NK-92 treated with Interleukin-12 subunit alpha and Interleukin-12 subunit beta, amount 100 ng/mL, for 24 hours (cell line): ENCODE measurements around the gene LTBP4.

ENCODE experiments used
- DNase-seq: peaks from one replicate; lab custom pipeline; 2025; lab: John Stamatoyannopoulos, UW

LTBP4 gene

DNA sequence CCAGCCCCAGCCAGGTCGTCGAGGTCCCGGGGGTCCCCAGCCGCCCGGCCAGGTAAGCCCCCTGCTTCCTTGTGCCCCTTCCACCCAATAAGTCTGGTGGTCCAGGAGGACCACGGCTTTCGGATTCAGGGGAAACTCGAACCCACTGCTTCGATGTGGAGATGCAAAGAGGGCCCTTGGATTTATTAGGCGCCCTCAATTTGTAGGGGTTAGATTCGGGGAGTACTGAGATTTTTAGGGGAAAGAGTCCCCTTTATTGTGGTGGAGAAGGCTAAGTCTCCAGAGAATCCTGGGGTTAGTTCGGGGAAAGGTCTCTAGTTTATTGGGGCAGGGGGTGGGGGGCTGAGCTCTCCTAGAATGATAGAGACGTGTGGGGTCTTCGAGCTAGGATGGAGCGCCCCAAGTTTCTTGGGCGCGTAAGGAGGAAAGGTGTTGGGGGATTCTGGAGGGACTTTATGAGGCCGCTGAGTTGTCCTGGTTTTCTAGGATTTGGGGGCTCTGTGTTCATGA is 3.8 kb upstream of the LTBP4 start:
- DNase-seq = no peak

DNA sequence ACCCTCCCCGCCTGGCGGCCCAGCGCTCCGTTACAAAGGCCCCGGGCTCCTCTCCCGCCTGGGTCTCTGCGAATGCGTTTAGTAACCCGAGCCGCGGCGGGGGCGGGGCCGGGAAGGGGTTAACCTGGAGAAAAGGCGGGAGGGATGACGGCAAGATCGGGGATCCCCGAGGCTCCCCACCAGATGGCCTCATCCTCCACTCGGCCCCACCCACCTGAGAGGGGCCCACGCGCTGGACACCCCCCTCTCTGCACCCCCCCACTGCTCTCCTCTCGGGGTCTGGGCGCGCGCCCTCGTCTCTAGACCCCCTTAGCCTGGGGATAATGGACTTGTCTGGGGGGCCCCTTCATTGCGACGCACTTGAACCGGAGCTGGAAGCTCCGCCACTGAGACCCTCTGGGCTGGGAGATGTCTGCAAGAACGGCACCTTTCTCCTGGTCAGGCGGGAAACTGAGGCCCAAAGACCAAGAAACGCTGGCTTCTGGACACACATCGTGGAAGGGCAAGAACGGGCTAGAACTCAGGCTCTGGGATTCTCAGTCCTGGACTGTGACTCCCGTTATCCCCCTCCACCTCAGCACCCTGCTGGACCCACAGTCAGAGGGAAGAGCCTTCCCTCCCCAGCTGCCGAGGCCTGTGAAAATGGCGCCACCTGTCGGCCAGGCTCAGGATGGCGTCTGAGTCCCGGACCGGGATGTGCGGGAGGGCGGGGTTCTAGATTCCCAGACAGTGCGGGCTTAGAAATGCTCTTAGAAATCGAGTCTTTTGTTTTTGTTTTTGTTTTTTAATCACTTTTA is 2.9 kb upstream of the LTBP4 start:
- peak; percentile 48 for DNase-seq

DNA sequence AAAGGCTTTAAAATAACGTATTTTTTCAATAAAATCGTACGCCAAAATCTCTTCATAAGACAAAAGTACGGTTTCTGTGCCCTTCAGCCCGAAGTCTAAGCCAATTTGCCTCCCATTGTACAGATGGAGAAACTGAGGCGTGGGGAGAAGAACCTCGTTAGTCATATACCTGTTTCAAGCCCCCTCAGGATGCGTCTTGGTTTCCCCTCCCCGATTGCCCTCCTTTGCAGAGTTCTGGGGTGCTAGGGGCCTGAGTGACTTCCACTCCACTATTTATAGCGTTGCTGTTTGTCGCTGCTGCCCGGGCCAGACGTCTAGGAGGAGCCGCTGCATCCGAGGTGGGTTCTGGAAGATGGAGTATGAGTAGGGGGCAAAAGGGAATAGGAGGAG is 2.3 kb upstream of the LTBP4 start:
- no peak for DNase-seq

DNA sequence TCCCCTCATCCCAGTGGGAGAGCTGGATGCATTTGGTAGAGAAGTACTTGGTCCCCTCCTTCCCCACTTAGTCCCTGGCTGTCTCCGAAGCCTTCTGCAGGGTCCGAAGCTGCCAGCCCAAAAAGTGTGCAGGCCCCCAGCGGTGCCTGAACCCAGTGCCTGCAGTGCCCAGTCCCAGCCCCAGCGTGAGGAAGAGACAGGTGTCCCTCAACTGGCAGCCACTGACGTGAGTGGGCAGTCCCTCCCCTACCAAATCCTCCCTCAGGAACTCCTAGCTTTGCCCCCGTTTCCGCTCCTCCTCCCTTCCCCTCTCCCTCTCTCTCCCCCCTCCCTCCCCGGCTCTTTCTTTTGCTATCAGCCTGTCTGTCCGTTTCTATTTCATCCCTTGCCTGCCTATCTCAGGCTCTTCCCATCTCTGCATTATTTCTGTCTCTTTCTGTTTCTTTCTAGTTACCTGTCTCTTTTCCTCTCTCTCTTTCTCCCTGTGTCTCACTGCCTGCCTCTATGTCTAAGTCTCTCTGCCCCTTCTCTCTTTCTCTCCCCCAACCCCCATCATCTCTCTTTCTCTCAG is 1.8 kb upstream of the LTBP4 start:
- no peak for DNase-seq

DNA sequence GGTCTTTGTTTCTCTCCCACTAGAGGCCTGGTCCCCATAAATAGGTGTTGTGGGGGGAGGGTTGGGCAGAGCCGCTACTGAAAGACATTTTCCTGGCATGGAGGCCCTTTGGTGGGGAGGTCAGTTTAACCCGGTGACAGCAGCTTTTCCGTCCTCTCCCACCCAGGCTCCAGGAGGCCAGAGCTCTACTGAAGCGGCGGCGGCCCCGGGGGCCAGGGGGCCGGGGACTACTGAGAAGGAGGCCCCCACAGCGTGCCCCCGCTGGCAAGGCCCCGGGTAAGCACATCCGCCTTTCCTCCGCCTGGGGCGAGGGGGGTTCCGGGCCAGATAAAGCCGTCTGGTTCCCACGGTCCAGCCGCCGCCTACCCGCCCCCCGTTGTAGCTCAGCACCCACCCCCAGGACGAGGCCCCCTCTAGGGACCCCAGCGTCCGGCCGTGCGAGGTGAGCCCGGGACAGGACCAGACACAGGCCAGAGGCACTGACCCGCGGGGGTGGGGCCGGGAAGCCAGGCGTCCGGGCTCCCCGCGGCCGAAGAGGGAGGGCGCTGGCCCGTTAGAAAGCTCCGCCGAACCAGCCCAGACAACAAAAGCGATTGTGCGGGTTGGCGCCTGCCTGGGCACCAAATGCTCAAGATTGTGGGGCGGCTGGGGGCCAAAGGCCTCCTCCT is 1.1 kb upstream of the LTBP4 start:
- no peak for DNase-seq

DNA sequence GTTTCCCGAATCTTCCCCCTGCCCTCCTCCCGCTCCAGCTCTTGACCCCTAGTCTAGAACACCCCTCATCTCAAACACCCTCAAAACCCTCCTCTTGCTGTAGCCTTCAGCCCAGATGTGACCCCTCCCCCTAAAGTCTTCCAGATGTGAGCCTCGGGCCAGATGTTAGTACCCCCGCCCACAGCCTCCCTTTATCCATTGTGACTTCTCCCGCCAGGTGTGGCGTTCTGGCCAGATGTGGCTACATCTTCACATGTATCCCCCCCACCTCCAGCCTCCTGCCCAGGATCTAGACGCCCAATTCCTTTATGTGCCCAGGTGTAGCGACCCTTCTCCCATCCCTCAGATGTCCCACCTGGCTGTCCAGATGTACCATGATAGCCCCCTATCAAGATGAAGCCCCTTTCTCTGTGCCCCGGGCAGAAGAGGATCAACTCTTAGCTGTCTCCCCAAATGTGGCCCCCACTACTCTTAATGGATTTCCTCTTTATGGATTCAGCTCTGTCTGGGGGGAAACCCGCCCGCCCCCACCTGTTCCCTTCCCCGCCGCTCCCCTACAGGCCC is 517 bp upstream of the LTBP4 start:
- no peak for DNase-seq

DNA sequence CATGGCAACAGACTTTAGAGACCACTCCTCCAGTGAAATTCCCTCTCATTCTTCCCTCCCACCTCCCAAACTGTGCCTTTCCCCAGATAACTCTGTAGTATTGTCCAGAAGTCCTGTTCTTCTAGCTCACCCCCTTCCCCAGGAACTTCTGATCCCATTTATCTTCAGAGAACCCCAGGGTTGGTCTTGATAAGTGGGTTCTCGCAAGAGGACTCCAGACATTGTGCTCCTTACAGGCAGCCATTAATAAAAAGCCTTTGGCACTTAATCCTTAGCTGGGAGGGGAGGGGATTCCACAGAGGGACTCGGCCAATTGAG is 1.9 kb downstream of the LTBP4 start:
- DNase-seq = no peak

DNA sequence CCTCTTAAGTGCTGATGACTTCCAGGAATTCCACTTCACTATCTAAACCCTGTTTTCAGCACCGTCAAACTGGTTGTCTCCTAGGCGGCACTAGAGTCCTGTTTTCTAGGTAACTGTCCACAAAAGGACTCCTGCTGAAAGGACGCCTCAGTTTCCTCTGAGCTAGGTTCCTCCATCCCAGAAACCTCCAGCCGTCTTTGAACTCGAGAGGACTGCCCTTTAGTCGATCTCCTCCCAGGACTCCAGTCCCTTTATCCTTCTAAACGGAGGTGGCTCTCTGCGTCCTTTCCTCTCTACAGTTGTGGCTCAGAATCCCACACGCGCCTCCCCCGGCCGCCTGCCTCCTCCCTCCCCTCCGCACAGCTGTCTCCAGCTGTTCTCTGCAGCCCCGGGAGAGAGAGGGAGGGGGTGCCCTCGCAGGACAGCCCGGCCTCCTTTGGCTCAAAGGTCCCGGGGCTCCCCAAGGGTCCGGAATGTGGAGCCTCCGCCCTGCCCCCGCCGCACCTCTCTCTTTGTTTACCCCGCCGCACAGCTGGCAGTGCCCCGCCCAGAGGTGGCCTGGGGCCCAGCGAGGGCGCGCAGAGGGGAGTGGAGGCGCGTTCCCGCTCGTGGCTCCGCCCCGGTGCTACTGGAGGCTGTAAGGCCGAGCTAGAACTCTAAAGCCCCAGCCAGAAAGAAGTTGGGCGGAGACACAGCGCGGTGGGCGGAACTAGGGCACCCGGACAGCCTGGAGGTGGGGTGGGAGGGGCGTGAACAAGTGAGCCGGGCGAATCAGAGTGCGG is 2.4 kb downstream of the LTBP4 start:
- DNase-seq = no peak

DNA sequence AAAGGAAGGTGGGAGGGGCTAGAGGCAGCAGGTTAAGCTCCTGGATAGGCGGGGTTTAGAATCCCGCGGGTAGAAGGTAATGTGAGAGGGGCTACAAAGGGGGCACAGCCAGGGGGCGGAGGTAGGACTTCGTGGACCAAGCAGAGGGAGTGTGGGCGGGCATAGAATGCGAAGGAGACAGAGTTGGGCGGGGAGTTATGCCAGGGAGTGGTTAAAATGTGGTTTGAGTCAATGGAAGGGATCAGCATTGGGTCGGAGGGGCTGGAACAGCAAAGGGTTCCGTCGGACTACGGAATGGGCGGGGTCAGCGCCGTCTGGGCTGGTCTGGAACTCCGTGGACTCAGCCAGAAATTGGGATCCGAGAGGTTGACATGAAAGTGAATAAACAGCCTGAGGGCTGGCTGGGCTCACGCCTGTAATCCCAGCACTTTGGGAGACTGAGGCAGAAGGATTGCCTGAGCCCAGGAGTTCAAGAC is 3.0 kb downstream of the LTBP4 start:
- no peak for DNase-seq

DNA sequence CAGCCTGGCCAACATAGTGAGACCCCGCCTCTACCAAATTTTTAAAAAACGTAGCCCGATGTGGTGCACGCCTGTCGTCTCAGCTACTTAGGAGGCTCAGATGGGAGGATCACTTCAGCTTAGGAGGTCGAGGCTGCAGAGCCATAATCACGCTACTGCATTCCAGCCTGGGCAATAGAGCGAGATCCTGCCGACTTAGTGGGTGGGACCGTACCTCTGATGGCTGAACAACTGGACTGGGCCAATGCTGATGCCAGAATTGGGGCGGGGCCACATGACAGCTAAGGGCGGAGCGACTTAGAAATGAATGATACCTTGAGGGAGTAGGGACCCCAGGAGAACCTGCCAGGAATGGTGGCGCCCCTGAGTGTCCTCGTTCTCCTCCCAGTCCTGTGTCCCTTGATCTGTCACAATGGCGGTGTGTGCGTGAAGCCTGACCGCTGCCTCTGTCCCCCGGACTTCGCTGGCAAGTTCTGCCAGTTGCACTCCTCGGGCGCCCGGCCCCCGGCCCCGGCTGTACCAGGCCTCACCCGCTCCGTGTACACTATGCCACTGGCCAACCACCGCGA is 3.6 kb downstream of the LTBP4 start:
- DNase-seq = no peak

DNA sequence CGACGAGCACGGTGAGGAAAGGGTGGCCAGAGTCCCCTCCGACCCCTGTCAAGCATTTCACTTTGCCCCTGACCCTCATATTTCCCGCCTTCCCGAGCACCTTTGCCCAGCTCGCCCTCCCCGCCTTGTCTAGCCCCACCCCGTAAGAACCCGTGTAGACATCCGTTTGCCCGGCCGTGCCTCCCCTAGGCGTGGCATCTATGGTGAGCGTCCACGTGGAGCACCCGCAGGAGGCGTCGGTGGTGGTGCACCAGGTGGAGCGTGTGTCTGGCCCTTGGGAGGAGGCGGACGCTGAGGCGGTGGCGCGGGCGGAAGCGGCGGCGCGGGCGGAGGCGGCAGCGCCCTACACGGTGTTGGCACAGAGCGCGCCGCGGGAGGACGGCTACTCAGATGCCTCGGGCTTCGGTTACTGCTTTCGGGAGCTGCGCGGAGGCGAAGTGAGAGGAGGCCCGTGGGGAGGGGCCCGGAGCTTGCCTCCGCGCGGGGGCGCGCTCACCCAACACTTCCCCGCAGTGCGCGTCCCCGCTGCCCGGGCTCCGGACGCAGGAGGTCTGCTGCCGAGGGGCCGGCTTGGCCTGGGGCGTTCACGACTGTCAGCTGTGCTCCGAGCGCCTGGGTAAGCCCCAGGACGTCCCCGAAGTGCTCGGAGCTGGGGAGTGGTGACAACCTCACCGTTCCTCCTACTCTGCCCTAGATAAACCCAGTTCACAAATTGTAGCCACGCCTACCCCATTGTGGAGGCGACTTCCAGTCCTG is 4.2 kb downstream of the LTBP4 start:
- no peak for DNase-seq

DNA sequence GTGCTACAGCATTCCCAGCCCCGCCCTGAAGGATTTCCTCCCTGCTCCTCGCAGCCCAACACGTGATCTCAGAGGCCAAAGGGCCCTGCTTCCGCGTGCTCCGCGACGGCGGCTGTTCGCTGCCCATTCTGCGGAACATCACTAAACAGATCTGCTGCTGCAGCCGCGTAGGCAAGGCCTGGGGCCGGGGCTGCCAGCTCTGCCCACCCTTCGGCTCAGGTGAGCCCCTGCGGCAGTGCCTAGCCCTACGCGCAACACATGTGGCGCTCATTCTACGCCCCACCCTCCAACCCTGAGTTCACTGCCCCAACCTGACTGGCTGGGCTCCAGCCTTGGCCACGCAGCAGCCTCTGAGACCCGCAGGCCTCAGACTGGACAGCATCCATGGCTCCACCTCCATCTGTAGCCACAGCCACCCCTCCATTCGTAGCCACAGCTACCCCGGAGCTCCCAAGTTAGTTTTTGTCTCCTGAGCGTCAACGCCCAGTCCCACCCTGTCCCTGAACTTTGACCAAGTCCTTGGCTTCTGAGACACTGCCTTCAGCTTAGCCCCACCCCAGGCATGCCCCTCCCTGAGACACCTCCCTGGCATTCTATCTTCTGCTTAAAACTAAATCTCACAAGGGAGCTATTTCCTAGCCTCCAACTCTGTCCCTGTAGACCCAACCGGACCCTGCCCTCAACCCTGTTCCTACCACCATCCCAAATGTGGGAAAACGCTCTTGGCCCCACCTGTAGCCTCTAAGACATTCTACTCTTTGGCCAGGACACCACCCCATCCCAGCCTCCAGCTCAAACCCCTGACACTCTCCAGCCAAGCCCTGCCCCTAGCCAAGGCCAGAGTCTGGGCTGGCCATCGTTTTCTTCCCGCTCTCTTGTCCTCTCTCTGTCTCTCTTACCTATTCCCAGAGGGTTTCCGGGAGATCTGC is 6.4 kb downstream of the LTBP4 start:
- DNase-seq = no peak

DNA sequence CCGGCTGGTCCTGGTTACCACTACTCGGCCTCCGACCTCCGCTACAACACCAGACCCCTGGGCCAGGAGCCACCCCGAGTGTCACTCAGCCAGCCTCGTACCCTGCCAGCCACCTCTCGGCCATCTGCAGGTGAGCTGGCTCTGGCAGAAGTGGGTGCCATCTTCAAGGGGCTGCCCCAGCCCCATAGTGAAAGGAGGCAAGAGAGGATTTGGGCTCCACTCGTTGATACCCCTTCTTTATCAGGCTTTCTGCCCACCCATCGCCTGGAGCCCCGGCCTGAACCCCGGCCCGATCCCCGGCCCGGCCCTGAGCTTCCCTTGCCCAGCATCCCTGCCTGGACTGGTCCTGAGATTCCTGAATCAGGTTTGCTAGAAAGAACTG is 7.1 kb downstream of the LTBP4 start:
- no peak for DNase-seq

DNA sequence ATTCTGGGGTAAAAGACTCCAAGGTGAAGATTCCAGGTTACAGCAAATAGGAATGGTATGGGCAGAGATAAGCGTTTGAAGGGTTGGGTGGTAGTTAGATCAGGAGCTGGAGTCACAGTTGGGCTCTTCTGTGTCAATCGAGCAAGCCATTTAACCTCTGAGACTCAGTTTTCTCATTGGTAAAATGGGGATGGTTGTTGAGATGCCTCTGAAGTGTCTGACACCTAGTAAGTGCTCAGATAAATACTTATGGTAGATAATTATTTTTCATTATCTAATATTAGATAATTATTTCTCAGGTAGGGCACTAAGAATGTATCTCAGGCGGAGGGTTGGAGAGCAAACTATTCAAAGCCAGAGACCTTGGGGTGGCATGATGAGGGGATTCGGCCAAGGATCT is 7.8 kb downstream of the LTBP4 start:
- no peak for DNase-seq

DNA sequence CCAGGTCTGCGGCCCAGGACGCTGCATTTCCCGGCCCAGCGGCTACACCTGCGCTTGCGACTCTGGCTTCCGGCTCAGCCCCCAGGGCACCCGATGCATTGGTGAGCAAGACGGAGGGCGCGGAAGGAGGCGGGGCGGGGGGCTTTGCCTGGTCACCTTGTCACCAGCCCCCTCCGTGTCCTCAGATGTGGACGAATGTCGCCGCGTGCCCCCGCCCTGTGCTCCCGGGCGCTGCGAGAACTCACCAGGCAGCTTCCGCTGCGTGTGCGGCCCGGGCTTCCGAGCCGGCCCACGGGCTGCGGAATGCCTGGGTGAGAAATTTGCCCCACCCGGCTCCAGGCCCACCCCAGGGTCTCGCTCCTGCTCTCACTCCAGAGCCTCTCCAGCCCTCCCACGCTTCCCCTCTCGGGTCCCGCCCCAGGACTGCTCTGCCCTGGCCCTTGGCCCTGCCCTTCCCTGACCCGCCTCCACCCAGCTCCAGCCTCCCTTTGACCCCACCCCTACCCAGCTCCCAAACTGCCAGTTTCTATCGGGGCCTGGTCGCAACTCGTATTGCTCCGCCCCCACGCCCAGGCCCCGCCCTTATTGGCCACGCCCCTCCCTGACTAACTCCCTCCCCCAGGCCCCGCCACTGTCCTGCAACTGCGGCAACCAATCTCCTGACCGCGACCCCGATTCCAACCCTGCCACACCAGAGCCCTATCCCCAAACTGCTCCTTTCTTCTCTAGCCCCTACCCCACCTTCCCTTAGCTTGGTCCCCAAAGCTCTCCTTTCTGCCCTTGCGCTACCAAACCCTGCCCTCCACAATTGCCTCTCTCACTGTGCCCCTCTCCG is 8.6 kb downstream of the LTBP4 start:
- DNase-seq = peak; percentile 26

DNA sequence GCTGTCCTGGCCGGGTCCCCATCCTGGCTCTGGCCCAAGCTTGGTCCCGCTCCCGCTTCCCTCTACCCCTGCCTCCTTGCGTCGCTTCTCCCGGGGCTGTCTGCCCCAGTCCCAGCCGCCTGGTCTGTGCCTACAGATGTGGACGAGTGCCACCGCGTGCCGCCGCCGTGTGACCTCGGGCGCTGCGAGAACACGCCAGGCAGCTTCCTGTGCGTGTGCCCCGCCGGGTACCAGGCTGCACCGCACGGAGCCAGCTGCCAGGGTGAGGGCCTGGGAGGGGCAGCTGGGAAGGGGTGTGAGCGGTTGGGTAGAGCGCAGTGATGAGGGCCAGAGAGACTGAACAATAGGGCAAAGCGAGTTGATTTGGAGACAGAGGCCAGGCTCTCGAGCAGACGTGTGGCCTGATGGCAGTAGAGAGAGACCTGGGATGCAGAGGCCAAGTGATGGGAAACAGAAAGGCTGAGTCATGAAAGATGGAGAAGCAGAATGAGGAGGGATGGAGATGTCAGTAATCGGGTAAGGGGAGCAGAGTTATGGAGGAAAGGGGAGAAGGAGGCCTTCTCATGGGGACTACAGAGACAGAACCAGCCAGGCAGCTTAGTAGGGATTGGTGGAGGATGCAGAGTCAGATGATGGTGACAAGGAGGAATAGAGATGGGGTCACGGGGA is 9.4 kb downstream of the LTBP4 start:
- DNase-seq = no peak

DNA sequence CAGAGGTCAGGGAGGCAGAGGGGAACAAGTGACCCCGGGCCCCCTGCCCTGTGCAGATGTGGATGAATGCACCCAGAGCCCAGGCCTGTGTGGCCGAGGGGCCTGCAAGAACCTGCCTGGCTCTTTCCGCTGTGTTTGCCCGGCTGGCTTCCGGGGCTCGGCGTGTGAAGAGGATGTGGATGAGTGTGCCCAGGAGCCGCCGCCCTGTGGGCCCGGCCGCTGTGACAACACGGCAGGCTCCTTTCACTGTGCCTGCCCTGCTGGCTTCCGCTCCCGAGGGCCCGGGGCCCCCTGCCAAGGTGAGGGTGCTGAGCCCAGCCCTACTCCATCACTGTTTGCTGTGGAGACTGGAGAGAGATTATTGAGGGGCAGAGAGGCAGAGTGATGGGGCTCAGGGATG is 9.9 kb downstream of the LTBP4 start:
- DNase-seq = no peak

DNA sequence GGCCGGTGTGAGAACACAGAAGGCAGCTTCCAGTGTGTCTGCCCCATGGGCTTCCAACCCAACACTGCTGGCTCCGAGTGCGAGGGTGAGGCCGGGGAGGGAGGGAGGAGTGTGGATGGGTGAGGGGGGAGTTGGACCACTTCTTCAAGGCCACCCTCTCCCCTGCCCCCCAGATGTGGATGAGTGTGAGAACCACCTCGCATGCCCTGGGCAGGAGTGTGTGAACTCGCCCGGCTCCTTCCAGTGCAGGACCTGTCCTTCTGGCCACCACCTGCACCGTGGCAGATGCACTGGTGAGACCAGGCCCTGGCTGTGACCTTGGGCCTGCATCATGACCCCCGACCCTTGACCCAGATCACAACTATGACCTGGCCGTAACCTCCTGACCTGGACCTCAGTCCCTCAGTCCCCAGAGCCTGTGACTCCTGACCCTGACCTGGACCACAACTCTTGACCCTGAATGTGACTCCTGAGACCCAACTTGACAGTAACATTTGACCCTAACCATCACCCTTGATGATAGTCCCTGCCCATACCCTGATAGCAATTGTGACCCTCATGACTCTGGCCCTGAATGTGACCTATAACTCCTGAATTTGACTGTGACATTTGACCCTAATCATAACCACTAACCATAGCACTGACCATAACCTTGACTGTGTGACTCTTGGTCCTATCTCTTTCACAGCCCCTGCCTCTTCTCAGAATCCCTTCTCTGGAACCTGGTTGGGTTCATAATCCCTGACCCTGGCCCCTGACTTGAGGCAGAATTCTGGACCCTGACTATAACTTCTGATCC is 10.9 kb downstream of the LTBP4 start:
- no peak for DNase-seq
